NCI-H446 (cell line): ENCODE data around the gene RNF187.

Experiments used
- DNase-seq, 2 experiments: peaks; one replicate each; lab custom pipeline; 2025; lab: John Stamatoyannopoulos, UW

RNF187 gene

DNA sequence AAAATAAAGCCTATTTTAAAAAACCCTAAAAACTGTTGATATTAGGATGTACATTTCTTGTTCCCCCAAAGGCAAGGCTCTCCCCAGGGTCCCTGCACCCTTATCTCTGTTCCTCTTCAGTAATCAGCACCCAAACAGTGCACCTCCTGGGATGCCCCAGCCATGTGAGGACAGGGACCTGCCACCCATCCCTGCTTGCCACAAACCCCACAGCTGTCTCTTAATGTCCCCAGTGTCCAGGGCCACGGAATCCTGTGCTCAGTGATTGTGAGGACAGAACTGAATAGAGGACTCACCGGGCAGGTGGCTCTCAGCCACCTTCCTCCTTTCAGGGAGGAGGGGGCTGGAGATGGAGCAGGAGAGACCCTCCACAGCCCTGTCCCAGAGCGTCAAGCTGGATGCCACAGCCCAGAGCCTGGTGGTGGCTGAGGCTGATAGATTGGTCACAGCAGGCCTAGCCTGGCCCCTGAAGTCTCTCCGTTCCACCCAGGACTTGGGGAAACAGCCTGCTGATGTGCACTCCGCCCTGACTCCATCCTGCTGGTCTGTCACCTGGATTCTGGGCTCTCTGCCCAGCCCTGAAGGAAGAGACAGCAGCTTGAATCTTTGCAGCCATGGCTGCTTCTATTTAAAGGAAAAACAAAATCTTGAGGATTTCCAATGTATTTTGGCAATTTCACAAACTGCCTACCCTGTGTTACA lies 23.1 kb downstream of the RNF187 start:
- DNase-seq: no peak

DNA sequence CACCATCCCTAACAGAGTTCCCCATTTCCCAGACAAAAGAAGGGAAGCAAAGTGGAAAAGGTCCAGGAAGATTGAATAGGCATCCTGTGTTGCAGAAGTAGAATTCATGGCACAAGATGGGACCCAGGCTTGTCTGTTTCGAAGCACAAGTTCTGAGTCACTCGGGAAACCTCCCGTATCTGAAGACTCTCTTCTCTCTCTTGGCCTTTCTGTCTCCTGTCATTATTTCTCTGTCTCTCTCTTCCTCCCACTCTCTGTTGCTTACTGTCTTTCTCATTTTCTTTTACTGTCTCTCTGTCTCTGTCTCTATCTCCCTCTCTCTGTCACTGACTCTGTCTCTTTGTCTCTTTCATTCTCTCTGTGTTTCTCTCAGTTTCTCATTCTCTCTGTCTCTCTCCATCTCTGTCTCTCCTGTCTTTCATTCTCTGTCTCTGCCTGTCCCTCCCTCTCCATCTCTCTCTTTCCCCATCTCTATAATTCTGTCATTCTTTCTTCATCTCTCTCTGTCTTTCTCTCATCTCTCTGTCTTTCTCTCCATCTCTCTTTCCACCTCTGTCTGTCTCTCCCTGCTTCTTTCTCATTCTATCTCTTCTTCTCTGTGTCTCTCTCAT lies 23.7 kb downstream of the RNF187 start:
- no peak for DNase-seq

DNA sequence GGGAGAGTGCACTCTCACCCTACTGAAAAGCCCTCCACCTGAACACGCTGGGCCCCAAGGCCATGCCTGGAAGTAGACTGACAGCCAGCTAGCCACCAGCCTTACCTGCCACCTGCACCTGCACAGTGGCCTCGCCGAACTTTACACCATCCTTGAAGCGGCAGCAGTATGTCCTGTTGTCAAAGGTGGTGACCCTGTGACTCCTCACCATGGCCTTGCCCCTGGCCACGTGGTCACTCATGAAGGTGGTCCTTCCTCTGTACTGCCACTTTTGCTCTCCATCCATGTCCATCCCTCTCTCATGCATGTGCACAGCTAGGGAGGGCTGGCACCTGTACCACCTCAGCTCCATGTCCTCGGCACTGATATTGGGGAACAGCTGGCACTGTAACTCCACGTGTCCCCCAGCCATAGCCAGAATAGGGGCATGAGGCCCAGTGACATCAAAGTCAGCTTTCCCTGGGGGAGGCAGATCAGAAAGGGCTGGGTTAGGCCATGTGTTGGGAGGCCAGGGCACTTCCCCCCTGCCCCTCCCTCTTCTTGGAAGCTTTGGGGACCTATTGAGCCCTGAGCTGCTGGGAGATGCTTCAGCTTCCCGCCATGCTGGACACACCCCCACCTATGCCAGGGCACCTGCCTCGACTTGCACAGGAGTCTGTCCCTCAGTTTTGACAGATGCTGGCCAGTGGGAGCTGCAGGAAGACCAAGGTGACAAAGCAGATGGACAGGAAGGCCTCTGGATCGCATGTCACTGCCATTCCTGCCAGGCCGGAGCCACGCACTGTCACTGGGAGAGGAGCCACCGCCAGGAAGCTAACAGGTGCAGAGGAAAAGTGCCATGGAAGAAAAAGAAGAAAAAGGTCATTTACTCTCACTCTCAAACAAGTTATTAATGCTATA lies 24.6 kb downstream of the RNF187 start:
- DNase-seq: no peak

DNA sequence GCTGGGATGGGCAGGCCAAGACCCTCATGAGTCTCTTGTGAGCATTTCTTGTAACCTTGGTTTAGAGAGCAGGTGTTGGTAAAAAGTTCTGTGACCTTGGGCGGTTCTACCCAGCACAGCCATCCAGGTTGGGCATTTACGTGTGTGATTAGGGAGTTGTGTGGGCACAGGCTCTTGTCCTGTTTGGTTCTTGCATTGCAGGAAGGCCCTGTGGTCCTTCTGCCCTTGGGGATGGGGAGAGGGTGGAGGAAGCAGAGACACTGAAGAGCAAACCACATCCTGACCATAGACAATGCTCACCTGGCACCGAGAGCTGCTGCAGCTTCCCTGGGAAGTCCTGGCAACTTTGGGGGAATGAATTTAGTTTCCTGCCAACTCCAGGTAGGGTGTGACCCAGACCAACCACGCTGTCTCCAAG lies 25.6 kb downstream of the RNF187 start:
- no peak for DNase-seq

DNA sequence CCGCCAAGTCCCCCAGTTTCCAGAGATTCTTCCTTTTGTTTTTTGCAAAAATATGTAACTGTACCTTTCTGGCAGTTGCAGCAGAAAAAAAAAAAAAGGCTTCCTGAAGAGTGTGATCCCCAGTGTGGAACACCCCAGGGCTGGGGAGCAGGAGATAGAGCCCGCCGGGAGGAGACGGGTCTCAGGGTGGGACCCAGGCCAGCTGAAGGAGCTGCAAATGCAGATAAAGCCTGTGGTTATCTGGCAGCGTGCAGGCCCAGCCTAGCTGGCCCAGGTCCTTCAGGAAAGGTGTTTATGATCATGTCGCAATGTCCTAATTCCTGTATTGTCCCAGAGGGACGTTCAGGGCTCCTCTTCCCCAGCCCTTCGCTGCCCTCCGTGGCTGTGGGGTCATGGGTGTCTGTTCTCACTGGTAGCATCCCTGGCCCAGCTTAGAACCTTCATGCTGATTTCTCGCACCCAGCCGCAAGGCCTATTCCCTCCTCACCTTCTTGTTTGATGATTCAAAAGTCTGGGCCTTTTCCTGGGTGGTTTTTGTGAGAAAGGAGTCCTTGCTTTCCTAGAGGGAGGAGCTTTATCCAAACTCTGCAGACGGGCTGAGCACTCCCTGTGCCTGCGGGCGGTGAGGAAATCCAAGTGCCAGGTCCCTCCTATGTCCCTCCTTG lies 26.2 kb downstream of the RNF187 start:
- no peak for DNase-seq

DNA sequence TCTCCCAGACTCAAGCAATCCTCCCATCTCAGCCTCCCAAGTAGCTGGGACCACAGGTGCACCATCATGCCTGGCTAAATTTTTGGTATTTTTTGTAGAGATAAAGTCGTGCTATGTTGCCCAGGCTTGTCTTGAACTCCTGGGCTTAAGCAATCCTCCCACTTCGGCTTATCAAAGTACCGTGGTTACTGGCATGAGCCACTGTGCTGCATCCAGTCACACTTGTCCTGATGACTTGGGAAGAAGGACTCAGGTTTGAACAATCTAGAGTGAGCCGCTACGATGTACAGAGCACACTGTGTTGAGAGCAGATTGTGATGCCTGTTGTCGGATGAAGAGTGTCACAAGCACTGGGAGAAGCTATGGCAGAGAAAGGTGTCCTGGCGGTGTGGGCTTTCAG lies 27.2 kb downstream of the RNF187 start:
- no peak for DNase-seq

DNA sequence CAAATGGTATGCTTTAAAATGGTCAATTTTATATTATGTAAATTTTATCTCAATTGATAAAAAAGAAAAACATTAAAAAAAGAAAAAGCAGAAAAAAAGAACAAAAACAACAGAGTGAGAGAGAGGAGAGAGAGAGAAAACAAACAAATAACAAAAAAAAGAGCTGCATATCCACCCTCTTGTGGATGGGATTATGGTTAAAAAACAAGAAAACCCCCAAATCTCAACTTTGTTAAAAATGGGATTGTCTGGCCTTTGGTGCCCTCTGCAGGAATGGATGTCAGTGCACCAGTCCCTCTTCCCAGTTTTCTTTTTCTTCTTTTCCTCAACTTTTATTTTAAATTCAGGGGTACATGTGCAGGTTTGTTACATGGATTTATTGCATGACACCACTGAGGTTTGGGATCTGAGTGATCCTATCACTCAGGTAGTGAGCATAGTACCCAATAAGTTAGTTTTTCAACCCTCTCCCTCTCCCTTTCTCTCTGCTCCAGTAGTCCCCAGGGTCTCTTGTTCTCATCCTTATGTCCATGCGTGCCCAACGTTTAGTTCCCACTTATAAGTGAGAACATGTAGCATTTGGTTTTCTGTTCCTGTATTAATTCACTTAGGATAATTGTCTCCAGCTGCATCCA lies 28.1 kb downstream of the RNF187 start:
- DNase-seq: peak; percentile 21 to 52

DNA sequence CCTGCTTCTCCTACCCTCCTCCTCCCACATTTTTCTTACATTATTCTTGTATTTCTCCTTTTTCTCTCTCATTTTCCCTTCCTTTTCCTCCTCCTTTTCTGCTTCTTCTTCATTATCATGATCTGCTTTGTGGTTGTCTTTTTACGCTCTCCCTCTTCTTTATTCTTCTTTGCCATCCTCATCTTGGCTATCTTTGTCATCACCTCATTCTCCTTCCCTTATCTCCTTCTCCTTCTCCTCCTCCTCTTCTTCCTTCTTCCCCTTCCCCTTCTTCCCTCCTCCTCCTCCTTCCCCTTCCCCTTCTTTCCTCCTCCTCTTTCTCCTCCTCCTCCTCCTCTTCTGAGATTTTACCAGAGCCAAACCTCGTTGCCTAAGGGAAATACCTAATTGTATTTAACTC lies 30.5 kb downstream of the RNF187 start:
- DNase-seq: no peak

DNA sequence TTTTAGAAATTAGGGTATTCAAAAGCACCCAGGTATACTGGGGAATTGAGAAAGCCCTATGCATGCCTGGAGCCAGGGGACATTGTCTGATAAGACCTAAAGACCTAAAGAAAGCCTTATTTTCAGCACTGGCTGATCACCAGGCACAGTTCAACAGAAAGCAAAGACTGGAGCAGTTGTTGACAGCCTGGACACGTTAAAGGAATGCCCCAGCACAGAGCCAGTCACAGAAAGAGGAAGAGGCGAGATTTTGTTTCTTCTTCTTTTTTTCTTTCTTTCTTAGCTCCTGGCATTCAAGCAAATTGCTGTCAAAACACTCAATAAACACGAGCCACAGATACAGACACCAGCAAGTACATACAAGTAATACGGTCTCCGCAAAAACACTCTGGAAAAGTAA lies 40.4 kb downstream of the RNF187 start:
- no peak for DNase-seq

DNA sequence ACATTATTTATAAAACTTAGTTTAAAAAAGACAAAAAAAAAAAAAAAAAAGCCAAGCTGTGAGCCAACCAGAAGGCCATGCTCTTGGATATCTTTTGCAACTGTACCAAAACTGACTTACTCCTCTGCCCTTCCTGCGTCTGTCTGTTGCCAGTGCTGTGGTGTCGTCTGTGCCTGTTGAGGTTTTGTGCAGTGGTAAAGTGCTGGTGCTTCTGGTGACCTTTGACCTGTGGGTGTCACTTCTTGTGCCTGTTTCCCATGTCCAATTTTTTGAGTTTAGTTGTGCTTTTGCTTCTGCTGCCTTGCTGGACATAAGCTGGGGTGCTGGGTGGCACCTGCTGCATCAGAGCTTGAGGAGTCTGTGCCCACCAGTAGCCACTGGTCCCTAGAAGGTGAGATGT lies 41.4 kb downstream of the RNF187 start:
- DNase-seq: no peak

DNA sequence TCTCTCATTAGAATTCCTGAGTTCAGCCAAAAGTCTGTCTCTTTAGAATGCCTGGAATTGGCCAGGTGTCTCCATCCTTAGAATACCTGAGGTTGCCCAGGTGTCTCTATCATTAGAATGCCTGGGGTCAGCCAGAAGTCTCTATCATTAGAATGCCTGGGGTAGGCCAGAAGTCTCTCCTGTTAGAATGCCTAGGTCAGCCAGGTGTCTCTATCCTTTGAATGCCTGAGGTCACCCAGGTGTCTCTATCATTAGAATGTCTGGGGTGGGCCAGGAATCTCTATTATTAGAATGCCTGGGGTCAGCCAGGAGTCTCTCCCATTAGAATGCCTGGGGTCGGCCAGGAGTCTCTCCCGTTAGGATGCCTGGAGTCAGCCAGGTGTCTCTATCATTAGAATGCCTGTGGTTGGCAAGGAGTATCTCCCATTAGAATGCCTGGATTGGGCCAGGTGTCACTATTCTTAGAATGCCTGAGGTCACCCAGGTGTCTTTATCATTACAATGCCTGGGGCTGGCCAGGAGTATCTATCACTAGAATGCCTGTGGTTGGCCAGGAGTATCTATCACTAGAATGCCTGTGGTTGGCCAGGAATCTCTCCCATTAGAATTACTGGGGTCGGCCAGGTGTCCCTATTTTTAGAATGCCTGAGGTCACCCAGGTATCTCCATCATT lies 43.0 kb downstream of the RNF187 start:
- no peak for DNase-seq

DNA sequence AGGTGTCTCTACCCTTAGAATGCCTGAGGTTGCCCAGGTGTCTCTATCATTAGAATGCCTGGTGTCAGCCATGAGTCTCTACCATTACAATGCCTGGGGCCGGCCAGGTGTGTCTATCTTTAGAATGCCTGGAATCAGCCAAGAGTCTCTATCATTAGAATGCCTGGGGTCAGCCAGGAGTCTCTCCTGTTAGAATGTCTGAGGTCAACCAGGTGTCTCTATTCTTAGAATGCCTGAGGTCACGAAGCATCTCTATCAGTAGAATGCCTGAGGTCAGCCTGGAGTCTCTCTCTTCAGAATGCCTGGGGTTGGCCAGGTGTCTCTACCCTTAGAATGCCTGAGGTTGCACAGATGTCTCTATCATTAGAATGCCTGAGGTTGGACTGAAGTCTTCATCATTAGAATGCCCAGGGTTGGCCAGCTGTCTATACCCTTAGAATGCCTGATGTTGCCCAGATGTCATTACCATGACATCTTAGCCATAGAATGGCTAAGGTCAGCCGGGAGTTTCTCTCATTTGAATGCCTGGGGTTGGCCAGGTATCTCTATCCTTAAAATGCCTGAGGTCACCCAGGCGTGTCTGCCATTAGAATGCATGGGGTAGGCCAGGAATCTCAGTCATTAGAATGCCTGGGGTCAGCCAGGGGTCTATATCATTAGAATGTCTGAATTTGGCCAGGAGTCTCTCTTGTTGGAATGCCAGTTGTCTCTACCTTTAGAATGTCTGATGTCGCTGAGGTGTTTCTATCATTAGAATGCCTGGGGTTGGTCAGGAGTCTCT lies 44.0 kb downstream of the RNF187 start:
- no peak for DNase-seq

DNA sequence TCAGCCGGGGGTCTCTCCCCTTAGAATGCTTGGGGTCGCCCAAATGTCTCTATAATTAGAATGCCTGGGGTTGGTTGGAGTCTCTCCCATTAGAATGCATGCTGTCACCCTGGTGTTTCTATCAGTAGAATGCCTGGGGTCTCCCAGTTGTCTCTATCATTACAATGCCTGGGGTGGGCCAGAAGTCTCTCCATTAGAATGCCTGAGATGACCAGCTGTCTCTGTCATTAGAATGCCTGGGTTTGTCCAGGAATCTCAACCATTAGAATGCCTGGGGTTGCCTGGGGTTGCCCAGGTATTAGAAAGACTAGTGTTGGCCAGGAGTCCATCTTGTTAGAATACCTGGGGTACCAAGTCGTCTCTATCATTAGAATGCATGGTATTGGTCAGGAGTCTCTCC lies 51.6 kb downstream of the RNF187 start:
- DNase-seq: no peak

DNA sequence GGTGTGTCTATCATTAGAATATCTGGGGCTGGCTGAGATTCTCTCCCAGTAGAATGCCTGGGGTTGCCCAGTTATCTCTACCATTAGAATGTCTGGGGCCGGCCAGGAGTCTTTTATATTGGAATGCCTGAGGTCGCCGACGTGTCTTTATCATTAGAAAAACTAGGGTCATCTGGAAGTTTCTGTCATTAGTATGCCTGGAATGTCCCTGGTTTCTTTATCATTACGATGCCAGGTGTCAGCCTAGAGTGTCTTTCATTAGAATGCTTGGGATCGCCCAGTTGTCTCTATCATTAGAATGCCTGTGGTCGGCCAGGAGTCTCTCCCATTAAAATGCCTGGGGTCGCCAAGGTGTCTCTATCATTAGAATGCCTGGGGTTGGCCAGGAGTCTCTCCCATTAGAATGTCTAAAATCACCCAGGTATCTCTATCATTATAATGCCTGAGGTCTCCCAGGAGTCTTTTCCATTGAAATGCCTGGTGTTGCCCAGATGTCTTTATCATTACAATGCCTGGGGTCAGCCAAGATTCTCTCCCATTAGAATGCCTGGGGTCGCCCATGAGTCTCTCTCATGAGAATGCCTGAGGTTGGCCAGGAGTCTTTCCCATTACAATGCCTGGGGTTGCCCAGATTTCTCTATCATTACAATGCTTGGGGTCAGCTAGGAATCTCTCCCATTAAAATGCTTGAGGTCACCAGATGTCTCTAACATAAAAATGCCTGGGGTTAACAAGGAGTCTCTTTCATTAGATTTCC lies 53.2 kb downstream of the RNF187 start:
- DNase-seq: no peak

DNA sequence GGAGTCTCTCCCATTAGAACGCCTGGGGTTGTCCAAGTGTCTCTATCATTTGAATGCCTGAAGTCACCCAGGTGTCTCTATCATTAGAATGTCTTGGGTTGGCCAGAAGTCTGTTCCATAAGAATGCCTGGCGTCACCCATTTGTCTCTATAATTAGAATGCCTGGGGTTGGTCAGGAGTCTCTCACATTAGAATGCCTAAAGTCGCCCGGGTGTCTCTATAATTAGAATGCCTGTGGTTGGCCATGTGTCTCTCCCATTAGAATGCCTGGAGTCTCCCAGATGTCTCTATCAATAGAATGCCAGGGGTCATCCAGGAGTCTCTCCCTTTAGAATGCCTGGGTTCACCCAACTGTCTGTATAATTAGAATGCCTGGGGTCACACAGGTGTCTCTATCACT lies 54.5 kb downstream of the RNF187 start:
- no peak for DNase-seq

DNA sequence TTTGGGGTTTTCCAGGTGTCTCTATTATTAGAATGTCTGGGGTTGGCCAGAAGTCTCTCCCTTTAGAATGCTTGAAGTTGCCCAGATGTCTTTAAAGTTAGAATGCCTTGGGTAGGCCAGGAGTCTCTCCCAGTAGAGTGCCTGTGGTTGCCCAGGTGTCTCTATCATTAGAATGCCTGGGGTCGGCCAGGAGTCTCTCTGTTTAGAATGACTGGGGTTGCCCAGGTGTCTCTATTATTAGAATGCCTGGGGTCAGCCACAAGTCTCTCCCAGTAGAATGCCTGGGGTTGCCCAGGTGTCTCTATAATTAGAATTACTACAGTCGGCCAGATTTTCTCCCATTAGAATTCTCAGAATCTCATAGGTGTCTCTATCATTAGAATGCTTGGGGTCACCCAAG lies 55.2 kb downstream of the RNF187 start:
- no peak for DNase-seq

DNA sequence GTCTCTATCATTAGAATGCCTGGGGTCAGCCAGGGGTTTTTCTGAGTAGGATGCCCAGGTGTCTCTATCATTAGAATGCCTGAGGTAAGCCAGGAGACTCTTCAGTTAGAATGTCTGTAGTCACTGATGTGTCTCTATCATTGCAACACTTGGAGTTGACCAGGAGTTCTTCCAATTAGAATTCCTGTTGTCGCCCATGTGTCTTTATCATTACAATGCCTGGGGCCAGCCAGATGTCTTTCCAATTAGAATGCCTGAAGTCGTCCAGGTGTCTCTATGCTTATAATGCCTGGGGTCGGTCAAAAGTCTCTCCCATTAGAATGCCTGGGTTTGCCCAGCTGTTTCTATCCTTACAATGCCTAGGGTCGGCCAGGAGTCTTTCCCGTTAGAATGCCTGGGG lies 55.8 kb downstream of the RNF187 start:
- DNase-seq: no peak

DNA sequence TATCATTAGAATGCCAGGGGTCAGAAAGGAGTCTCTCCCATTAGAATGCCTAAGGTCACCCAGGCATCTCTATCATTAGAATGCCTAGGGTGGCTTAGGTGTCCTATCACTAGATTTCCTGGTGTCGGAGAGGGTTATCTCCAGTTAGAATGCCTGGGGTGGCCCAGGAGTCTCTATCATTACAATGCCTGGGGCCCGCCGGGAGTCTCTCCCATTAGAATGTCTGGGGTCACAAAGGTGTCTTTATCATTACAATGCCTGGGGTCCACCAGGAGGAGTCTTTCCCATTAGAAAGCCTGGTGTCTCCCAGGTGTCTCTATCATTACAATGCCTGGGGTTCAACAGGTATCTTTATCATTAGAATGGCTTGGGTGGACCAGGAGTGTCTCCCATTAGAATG lies 56.2 kb downstream of the RNF187 start:
- DNase-seq: no peak

DNA sequence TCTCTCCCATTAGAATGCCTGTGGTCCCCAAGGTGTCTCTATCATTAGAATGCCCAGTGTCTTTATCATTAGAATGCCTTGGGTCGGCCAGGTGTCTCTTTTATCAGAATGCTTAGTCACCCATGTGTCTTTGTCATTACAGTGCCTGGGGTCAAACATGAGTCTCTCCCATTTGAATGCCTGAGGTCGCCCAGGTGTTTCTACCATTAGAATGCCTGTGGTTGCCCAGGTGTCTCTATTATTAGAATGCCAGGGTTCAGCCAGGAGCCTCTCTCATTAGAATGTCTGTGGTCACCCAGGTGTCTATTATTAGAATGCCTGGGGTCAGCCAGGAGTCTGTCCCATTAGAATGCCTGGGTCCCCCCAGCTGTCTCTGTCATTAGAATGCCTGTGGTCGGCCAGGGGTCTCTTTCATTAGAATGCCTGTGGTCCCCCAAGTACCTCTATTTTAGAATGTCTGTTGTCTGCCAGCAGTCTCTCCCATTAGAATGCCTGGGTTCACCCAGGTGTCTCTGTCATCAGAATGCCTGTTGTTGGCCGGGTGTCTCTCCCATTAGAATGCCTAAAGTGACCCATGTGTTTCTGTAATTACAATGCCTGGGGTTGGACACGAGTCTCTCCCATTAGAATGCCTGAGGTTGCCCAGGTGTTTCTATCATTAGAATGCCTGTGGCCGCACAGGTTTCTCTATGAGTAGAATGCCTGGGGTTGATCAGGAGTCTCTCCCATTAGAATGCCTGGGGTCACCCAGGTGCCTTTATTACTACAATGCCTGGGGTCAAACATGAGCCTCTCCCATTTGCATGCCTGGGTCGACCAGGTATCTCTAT lies 57.1 kb downstream of the RNF187 start:
- DNase-seq: no peak
